GM19025 (cell line): ENCODE data around the gene LTBP3.

Experiments
- ATAC-seq: cut with Tn5 transposase; IDR thresholded peaks from one replicate; pipeline ENCODE4 v1.9.1; 2021; ENCODE audit warnings: mild to moderate bottlenecking, low read depth, moderate library complexity; ENCODE audit not compliant: unreplicated experiment

LTBP3 gene

DNA sequence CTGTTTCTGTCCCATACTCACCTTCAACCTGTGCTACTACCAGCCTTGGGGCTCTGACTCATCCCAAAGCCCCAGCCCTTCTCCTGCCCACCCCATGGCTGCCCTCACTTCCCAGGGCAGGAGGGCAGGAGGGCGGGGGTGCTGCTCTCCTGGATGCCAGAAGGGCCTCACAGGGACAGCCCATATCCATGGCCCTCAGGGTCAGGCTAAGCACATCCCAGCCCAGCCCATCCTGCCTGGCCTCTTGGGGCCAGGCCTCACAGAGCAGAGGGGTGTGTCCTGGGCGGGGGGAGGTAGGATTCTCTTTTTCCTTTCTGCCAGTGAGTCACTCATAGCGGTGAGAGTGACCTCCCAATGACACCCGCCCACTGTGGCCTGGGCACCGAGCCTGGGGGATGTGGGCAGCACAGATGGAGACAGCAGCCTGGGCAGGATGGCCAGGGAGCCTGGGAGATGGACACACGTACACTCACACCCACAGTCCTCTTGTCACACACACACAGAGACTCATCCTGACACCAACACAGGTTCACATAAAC is 2.4 kb downstream of the LTBP3 start:
- ATAC-seq = no peak

DNA sequence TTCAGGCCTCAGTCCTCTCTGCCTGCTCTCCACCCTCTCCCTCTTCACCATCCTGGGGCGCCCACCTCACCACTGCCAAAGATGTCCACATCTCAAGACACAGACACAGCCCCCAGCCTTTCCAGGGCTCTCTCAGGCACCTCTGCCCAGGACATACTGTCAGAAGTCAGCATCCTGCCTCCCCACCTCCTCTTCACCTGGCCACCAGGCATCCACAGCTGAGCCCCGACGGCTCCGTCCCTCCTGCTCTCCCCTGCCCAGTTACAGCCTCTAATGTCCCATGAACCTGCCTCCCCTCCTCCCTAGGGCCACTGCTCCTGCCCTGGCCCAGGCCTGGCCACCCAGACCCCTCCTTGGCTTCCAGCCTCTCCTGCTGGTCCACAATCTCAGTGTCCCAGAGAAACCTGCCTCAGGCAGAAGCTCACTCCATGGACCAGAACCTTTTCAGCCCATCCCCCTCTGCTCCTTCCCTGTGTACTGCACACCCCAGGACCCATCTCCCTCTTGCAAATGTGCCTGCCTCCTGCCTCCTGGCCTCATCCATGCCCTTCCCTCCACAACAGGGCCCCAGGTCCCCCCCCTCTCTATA is 3.2 kb downstream of the LTBP3 start:
- no peak for ATAC-seq

GRCh38 chr11:65554057-65554818 is 3.9 kb downstream of the LTBP3 start:
- ATAC-seq = no peak

GRCh38 chr11:65553301-65554001 is 4.7 kb downstream of the LTBP3 start:
- no peak for ATAC-seq

GRCh38 chr11:65552388-65552951 is 5.7 kb downstream of the LTBP3 start:
- ATAC-seq = no peak

- peak; percentile 81 for ATAC-seq
Measured at GRCh38 chr11:65551572-65552387, 6.4 kb downstream of the LTBP3 start.

DNA sequence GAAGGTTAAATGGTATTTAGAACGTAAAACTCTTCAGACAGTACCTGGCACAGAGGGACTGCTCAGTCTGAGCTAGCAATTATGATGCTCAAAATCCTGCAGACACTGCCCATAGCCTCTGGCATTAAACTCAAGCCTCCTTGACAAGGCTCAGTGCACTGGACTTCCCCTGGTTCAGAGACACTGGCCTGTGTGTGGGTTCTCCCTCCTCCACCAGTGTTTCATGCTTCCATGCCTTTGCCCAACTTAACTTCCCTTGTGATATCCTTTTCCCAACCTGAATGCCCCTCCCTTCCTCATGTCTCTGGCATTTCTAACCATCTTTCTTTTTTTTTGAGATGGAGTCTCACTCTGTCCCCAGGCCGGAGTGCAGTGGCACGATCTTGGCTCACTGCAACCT is 9.1 kb downstream of the LTBP3 start:
- no peak for ATAC-seq

DNA sequence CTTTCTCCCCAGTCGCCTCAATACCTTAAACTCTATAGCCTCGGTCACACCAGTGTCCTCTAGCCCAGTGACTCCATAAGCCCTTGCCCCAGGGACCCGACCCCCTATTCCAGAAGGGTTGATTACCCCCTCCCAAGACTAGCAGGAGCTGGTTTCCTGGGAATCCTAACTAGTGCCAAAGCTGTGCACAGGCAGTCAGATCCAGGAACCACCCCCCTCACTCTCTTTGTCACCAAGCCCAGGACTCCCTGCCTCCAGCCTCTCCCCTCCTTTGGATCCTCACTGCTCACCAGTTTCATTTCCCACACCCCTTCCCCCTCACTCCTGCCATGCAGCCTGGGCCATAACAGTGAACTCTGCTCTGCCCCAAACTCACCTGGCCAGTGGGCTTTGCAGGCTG is 9.8 kb downstream of the LTBP3 start:
- no peak for ATAC-seq

DNA sequence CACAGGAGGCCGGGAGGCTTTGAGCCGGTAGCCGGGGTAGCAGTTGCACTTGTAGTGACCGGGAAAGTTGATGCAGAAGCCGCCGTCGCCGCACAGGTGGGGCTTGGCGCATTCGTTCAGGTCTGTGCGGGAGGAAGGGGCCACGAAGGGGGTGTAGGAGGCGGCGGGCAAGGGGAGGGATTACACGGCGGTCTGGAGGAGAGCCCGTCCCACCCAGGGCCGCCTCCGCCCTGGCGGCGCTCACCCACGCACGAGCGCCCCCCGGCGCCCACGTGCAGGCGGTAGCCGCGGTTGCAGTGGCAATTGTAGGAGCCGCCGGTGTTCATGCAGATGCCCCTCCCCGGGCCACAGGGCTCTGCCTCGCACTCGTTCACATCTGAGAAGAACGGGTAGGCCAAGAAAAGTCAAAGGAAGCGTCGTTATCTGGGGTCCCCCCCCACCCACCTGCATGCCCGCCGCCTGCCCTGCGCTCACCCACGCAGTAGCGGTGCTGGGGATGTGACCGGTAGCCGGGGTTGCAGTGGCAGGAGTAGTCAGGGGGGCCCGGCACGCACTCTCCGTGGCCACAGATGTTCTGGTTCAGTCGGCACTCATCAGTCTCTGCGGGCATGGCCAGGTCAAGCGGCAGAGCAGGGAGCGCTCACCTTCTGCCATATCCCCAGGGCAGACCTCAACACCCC is 10.6 kb downstream of the LTBP3 start:
- no peak for ATAC-seq

GRCh38 chr11:65546217-65546958 is 11.8 kb downstream of the LTBP3 start:
- peak; percentile 78 for ATAC-seq

GRCh38 chr11:65545853-65546216 is 12.3 kb downstream of the LTBP3 start:
- no peak for ATAC-seq

DNA sequence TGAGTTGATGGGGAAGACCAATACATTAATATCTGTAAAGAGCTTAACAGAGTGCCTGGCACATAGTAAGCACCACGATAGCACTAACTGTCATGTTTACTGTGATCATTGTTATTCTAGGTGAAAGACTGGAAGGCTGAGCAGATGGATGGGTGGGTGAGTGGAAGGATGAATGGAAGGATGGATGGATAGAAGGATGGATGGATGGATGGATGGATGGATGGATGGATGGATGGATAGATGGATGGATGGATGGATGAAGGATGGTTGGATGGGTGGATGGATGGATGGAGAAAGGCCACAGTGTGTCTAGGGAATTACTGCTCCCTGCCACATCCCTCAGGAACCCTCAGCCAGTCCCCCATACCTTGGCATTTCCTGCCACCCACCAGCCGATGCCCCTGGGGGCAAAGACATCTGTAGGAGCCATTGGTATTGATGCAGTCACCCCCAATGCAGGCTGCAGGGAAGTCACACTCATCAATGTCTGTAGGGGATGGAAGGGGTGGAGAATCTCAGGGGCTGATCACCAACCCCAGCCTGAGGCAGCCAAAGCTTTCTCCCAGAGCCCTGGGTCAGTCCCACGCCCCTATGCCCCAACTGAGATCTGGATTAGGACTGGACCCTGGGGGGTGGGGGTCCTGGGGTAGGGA is 15.3 kb downstream of the LTBP3 start:
- no peak for ATAC-seq

- no peak for ATAC-seq
Measured at GRCh38 chr11:65541093-65541982, 16.8 kb downstream of the LTBP3 start.

GRCh38 chr11:65540290-65541092 is 17.7 kb downstream of the LTBP3 start:
- peak; percentile 62 for ATAC-seq

DNA sequence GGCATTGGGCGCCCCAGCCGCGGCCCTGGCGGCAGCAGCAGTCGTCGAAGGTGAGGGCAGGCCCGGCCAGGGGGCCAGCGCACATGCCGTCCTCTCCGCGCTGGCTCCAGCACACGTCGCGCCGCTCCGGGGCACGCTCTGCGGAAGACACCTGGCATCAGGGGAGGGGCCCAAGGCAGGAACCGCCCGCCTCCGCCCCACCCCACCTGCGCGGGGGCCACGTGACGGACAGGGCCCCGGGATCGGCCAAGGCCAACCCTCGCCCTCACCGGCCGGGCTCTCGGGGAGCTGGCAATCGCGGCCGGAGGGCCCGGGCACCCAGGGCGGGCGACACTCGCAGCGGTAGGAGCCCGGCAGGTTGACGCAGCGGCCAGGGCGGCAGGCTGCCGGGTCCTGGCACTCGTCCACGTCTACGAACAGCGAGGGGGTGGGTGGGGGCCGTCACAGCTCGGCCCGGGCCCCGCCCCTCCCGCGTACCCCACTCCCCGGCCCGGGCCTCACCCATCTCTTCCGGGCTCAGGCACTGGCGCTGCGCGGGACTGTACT is 18.3 kb downstream of the LTBP3 start:
- ATAC-seq = peak; percentile 61

DNA sequence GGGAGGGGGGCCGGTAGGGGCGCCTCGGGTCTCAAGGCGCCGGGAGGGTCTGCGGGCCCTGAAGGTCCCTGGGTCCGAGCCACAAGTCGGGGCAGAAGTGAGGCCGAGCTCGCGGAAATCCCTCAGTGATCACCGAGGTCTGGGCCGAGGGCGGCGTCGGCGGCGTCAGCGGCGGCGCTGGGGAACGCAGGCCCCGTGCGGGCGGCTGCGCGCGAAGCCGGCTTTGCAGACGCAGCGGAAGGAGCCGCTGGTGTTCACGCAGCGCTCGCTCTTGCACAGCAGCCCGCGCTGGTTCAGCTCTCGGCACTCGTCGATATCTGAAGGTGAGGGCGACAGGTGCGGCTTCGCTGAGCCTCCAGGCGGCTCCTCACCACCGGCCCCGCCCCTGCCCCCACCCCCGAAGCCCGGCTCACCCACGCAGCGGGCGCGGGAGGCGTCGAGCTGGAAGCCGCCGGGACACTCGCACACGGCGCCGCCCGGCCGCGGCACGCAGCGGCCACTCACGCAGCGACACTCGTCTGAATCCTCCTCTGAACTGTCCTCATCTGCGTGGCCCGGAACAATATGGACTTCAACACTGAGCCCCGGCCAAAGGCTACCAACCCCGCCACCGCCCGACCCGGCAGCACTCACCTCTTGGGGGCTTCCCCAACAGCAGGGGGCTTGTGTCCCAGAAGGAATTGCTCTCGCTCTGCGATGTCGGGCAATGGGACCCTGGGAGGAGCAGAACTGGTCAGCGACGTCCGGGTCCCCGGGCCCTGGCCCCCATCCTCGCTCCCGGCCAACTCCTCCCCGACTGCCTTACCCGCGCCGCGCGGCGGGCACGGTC is 19.0 kb downstream of the LTBP3 start:
- no peak for ATAC-seq
